Measurements from ENCODE around the gene JTB.

Gene JTB

DNA sequence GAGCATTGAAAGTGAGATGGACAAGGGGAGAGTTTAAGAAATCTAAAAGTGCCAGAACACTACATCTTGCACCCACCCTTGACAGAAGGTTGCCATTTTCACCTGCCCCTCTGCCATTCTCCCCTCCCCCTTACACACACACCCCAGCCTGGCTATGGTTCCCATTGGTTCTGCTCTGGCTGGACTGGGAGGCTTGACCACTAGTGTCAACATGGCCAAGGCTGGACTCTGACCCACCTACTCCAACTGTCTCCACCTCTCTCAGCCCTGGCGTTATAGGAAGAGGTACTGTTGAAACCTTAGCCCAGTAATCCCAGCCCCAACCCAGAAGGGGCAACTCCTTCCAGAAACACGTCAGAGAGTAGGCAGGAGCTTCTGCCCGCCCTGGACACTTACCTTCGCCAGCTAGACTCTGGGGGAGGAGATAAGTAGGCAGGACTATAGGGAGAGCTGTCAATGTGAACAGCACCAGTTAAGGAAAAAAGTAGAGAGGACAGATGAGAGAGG is 23.6 kb downstream of the JTB start:
- no peak for DNase-seq (ENCODE audit: low read depth)

DNA sequence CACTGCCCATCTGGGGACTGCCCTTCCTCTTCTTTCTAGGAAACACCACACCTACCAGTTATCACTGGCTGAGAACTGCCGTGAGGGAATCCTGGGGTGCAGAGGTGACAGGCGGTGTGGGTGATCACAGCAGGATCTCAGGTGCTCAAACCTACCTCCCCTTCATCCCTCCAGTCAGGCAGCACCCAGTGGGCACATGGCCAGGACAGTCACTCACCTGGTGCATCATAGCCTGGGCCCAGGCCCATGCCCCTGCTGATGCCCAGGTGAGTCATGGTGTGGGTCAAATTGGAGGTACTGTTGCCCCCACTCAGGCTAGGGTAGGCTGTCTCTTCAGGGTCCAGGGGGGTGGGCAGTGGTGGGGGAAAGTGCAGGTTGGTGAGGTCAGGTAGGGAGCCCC is 25.7 kb downstream of the JTB start:
- DNase-seq (ENCODE audit: low read depth), result no peak

DNA sequence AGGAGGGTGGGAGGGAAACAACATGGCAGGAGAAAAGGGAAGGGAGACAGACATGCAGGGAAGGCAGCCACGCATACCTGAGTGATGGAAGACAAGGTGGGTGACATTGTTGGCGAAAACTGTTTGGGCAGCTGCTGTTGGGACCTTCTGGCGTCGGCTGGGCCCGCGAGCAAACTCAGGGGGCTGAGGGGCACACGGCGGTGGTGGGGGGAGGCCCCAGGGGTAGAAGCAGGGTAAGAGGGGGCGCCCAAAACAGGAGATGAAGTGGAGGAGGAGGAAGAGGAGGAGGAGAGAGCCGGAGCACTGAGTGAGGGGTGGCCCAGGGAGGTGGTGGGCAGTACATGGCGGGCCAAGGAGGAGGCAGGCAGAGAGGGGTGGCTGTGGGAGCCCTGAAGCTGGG is 26.3 kb downstream of the JTB start:
- DNase-seq (ENCODE audit: low read depth), result no peak

DNA sequence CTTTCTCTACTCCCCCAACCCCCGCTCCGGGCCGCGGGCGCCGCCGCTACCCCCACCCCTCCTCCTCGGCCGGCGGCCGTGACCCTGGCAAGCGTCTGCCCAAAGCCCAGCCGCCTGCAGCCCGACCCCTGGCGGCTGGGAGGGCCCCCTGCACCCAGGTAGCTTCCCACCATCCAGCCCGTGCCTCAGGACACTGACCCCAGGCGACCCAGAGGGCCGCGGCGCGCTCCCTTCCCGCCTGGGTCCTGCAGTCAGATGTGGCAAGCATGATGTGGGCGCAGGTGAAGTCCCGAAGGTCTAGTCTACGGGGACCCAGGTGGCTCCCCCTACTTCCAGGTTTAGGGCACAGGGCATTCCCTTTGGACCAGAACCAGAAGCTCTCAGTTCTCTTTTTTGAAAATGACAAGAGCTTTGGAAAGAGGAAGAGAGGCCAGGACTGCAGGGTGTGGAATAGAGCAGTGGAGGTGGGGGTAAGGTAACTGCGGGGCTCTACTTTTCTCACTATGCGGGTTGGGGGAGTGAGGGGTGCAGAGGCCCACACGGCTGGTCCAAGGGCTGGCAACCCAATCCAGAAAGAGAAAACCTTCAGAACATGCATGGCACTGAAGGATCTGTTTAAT is 30.7 kb downstream of the JTB start, which contains the start of gene DENND4B:
Gene DENND4B (minus strand): TSS at position 97 of the 620 bp plus-strand sequence. CDS start 2,344 bp downstream, outside the sequence.
- no peak for DNase-seq (ENCODE audit: low read depth)

DNA sequence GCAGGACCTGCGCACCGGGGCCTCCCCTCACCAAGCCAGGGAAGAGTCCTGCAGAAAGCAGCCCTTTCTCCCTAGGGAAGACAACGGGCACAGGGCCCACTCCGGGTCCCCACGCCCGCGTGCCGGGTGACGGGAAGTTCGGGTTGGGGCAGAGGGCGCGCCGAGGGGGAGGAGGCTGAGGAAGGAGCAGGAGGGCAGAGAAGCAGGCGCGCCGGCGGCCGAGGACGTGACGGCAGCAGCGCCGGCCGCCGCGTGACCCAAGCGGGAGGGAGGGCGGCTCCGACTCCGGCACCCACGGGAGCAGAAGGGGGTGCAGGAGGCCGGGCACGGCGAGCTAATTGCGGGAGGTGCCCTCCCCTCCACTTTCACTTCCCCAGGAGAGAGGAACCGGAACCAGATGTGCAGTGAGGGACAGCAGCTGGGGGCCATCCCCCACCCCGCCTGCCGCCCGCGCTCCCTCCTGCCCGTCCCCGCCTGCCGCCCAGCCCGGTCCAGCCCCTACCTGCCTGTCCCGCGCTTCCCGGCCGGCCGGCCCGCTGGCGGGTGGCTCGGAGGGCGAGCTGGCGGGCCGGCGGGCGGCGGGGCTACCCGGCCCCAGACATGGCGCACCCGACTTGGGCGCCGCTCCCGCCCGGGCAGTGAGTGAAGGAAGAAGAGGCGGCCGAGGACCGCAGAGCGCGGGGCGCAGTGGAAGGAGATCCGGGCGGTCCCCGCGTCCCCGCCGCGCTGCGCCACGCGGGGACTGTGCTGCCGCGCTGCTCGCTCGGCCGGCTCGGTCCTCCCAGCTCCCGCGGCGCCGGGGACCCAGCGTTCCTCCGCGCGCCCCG is 31.5 kb downstream of the JTB start:
- DNase-seq (ENCODE audit: low read depth), result no peak

DNA sequence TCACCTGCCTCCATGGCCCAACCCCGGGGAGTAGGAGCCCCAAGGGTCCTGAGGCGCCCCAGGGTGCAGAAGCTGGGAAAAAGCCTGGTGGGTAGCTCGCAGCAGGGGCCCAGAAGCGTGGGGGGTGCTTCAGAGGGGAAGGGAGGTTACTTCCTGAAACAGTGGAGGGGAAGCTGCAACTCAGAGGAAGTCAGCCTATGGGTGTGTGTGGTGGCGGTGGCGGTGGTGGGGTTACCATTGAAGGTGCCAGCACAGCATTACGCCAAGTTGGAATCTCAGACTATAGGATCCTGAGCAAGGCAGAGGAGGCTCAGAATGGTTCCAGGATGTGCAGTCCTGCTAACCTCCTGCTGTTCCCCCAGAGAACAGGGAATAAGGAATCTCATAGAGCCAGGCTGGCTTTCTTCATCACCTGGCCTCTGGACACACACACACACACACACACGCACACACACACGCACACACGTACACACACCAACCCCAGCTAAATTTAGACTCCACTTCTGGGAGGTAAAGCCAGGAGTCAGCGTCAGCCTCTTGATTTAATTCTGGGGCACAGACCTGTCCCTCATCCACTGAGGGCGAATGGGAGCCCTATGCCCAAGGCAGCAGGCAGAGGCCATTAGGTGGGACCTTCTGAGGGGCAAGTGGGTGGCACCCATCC is 32.2 kb downstream of the JTB start:
- DNase-seq (ENCODE audit: low read depth), result no peak

DNA sequence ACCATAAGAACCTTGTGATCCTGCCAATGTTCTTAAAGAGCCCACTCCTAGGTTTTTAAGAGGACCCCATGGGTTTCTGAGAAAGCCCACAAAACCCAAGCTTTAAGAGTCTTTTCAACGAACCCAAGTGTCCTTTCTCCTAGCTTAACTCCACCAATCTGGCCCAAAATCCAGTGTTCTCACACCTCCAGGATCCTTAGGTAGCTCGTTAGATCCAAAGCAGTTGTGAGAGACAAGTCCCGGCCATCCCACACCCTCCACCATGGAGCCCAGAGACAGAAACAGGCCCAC is 32.7 kb downstream of the JTB start:
- DNase-seq (ENCODE audit: low read depth), result no peak

DNA sequence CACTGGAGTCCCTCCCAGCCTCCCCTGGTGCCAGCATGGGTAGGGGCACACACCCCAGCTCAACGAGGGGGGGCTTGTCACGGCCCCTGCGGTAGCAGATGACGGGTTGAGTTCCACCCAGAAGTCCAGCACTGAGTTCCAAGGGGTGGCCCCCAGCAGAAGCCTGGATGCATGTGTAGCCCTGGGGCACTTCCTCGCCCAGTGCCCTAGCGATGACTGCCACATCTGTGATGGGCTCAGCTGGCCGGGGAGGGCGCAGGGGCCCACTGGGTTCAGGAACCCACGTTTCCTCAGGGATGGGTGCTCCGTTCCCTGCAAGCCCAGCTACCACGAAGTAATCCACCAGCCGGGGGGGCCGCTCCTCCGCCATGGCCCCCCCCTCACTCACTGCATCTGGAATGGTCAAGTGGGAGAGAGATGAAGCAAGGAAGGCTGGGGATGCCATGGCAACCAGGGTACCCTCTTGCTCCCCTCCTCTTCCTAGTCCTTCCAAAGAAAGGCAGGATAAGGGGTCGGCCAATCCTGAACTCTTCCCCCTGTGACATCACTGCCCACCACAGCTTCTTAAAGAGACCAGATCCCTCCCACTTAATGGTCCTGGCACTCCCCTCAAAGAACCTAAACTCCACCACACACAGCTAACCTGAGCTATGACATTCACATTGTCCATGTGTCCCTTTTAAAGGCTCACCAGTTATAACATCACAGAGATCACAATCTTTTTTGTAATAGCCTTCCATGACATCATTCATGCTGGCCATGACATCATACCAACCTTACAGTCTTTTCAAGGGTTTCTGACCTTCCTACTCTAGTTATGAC is 33.3 kb downstream of the JTB start:
- DNase-seq (ENCODE audit: low read depth), result no peak

DNA sequence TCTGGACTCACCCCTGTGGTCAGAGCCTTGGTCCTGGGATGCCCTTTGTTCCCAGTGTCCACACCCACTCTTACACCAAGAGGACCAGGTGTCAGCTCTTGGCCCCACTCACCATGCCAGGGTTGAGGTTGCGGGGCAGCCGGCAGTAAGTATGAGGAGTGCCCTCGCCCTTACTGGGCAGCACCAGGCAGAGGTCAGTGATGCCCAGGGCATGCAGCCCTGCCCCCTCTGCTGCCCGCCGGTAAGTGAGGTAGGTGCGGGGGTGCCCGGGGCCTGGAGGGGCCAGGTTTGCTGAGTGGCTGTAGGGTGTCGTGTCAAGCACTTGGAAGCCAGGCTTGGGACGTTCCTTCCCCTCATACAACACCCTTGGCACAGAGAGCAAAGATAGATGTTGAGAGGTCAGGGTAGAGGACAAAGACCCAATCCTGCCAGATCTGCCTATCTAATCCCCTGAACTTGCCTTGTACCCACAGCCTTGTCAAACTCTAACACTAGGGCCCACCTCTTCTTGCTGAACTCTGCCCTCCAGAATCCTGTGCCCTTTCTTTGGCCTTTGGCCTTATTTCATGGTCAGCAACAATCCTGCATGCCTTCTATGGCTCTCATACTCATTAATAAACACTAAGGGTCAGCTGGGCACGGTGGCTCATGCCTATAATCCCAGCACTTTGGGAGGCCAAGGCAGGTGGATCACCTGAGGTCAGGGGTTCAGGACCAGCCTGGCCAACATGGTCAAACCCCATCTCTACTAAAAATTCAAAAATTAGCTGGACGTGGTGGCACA is 34.5 kb downstream of the JTB start:
- no peak for DNase-seq (ENCODE audit: low read depth)

DNA sequence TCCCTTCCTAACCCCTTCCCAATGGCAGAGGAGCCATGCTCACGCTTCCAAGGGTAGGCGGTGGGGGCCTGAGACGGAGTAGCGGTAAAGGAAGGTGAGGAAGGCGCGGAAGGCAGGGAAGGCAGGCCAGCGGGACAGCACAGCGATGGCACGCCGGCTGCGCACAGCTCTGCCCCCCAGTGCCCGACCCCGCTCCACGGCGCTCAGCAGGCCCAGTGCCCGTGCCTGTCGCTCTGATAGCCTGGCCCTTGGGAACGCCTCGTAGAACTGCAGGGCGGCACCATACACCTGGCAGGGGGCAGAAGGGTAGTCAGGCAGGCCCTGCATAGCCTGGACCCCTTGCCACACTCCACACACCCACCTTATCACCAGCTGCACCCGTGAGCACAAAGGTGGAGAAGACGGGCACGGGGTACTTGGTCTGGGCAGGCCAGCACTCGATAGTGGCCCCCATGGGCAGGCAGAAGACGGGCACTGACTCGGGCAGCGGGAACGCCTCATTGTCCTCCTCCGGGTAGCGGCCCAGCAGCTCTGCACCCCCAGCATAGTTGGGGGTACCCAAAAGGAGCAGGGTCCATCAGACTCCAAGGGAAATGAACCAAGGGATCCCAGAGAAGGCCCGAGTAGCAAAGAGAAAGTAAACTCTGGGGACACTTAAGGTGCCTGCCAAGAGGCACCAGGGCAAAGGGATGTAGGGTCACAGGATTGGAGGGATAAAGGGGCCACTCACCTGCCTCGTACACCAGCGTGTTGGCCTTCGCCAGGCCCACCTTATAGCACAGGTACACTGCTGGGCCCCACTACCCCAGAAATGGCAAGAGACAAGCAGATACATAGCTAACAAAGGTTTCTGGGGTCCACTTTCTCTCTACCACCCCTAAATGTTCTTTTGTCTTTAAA is 35.4 kb downstream of the JTB start:
- no peak for DNase-seq (ENCODE audit: low read depth)

DNA sequence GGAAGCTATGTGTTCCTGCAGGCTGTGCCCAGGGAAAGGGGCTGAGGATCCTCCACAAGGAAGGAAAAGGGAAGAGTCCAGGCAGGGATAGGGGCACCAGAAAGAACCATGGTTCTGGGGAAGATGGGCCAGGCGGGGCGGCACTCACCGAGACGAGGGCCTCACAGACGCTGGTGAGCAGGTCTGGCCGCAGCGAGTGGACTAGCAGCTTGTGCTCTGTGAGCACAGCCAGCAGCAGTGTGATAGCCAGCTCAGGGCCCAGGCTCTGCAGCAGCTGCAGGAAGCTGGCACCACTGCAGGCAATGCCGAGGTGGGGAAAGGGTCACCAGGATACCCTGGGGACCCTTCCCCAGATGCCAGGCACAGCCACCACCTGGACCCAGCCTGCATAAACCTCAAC is 36.7 kb downstream of the JTB start:
- DNase-seq (ENCODE audit: low read depth), result no peak

DNA sequence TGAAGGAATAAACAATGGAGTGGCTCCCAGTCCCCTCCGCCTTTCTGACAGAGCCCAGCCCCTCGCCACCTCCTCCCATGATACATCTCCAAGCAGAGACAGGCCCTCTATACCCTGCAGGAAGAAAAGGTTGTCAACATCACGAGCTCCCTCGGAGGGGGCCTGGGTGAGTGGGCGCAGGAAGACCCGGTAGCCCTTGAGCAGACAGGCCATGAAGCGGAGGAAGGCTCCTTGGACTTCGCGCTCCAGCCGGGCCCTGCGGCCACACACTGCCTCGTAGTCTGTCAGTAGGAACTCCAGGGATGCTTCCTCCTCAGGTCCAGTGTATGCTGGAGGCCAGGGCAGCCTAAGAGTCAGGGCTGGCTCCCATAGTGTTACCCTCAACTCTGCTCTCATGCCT is 38.0 kb downstream of the JTB start:
- no peak for DNase-seq (ENCODE audit: low read depth)

DNA sequence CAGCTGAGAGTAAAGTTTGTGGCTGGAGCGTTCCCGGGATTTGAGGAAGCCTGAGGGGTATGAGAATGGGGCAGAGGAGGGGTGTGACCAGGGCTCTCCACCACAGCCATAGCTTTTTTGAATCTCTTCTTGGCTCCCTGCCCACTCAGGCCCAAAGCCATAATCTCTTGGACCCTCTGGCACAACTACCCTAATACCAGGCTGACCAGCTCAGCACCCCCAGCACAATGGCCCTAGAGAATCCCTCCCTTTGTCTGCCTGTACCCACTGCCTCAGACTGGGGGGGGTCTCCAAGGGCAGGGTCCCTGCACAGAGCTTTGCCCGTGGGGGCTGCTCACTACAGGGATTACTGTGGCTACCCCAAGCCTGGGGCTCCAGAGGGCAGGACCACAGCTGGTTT is 38.5 kb downstream of the JTB start:
- DNase-seq (ENCODE audit: low read depth), result no peak

DNA sequence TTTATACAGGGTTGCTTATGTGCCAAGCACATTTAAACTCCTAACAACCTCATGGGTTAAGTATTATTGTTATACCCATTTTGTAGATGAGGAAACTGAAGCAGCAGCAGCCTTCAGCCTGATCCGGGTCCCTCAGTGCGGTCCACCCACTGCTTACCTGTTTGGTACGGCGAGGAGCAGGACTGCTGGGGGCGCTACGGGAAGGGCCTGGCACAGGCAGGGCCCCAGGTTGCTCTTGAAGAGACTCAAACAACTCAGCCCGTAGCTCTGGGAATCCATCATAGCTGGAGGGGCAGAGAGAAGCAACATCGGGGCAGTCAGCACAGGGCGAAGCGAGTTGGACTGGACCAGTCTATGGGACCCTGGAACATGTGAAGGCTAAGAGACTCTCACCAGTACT is 40.1 kb downstream of the JTB start:
- DNase-seq (ENCODE audit: low read depth), result no peak

DNA sequence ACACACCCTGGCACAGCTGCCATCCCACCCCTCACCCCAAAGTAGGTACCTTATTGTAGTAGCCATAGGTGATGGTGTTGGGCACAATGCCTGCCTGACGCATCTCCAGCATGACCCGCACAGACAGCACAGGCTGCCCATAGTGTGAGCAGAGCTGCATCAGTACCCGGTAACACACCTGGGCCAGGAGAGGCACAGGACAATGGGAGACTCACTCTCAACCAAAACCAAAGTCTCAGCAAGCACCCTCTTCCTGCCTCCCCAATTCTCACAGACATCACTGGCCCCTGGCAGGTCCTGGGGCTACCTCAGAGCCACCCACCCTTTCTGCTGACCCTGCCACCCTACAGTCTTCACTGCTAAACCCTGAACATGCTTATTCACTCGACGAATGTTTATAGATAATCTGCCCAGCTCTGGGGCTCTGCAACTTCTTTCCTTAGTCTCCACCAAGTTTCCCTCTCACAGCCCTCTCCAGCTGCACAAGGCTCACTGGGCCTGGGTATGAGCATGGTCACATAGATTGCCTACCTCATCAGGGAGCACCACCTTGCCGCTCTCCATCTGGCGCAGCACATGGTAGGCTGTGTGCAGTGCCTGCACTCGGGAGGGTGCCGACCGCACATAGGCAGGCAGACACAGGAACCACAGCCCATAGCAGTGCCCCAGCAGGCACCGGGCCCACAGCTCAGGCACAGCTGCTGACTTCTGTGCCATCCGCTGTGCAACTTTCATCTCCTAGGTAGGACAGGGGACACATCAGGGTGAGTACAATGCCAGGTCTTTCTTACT is 41.3 kb downstream of the JTB start:
- no peak for DNase-seq (ENCODE audit: low read depth)

DNA sequence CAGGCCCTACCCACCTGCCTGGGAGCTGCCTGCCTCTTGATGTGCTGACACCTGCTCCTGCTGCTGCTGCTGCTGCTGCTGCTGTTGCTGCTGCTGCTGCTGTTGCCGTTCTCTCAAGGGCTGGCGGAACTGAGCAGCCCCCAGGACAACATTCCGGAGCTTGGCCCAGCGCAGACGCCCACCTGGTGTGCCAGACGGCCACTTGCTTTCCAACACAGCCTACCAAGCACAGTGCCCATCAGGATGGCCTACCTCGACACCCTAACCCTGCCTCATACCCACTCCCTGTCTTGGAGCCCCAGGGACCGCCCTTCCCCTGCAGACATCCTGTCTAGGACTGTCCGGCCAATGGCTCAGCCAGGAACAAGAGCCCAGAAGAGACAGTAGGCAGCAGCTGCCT is 42.7 kb downstream of the JTB start:
- no peak for DNase-seq (ENCODE audit: low read depth)

DNA sequence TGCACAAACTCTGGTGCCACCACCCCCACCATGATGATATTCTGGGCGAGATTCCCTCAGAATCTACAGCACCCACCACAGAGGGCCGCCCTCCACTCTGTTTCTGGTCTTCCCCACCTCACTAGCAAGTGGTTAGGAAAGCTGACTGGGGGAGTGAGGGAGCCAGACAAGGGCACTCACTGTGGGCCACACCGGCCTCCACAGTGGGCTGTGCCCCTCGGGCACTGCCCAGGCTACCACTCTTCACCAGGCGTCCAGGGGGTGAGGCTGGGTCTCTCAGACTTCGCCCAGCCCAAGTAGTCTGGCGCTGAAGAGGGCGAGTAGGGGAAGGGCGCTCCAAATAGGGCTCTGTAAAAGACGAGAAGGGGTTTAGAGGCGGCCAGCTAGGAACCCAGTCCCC is 43.5 kb downstream of the JTB start:
- no peak for DNase-seq (ENCODE audit: low read depth)

DNA sequence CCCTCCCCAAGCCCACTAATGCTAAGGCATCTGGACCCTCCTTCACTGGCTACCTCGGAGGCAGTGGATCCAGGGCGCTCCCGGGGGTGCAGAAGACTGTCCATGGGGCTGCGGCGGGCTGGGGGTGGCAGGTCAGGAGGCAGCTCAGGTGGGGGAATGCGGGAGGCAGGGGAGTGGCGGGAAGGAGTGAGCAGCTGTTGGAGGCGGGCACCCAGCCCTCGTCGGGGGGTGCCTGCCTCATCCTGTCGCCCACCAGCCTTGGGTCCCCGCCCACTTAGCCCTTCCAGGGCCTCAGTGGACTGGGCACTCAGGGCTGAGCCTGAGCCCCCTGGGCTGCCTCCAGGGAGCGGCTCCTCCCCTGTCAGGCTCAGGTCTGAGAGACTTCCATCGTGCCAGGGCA is 44.0 kb downstream of the JTB start:
- no peak for DNase-seq (ENCODE audit: low read depth)

Measured in GM04503 (cell line).